HFFc6 (cell line): ENCODE results near the gene RFPL3. TPM values are rescaled to one million over a fixed set of nuclear protein-coding genes. Genes with fewer than 3 reads are reported as not detected.
A peak's percentile ranks its signal among the peaks of the same experiment; 100 is the strongest.

Experiments
- DNase-seq: peaks from one replicate; pipeline ENCODE4 v3.0.0-alpha.2; 2018
- H3K27ac Mint-ChIP-seq: 2 replicates; pipeline ENCODE4 v1.8.0; 2020; ENCODE audit warnings: mild to moderate bottlenecking, mixed read lengths
- H3K27me3 Mint-ChIP-seq: 2 replicates; pipeline ENCODE4 v1.8.0; 2021; ENCODE audit warnings: mild to moderate bottlenecking, moderate library complexity, mixed read lengths; ENCODE audit not compliant: insufficient read depth
- H3K36me3 Mint-ChIP-seq: 2 replicates; pipeline ENCODE4 v1.8.0; 2021; ENCODE audit warnings: low read depth, mixed read lengths
- H3K4me1 Mint-ChIP-seq: 2 replicates; pipeline ENCODE4 v1.8.0; 2020; ENCODE audit warnings: low read depth, mixed read lengths
- H3K4me3 Mint-ChIP-seq: 2 replicates; pipeline ENCODE4 v1.8.0; 2020; ENCODE audit warnings: mild to moderate bottlenecking, moderate library complexity, mixed read lengths
- H3K9me3 Mint-ChIP-seq: 2 replicates; pipeline ENCODE4 v1.8.0; 2020; ENCODE audit warnings: mild to moderate bottlenecking, mixed read lengths
- total RNA-seq, 6 experiments: library from RNA; stranded (reverse); fragmentation: NEBNext Ultra II Directional; extraction: Animal tissue kit (Norgen Biotek cat#: 25700); gene quantifications; 2 replicates in 1 of 6; 3 replicates in 5 of 6; pipeline ENCODE4 v1.2.3, GENCODE V29; 2021
- TF ChIP-seq, protein P1 (sequence below): fragments of 200-600 bp; sonication (generic); IDR thresholded peaks from 2 replicates; pipeline ENCODE4 v1.5.0; 2021; ENCODE audit warnings: antibody characterized with exemption, mild to moderate bottlenecking

RFPL3 gene
- total RNA-seq, 6 experiments from 2014 or later: not detected

DNA sequence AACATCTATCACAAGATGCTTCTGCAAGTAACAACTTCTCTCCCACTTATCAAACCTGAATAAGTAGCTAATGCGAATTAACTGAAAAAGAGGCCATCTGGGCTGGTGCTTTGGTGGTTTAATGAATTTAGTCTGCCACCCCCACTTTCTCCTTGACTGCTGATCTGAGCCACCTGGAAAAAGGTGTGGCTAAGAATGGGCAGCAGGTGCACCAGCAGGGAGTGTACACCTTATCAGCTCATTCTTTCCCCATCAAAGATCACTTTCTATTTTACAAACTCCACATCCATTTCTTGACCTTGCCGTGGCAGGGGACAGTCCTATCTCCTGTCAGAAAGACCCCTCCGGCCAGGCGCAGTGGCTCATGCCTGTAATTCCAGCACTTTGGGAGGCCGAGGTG lies 6.5 kb downstream of the RFPL3 start:
- peaks cover 15% of the 10 kb centered on the region for H3K27me3 Mint-ChIP-seq
- H3K4me1 Mint-ChIP-seq: no peaks in the 10 kb centered on the region
- H3K27ac Mint-ChIP-seq: no peak overlapping the region
- H3K4me3 Mint-ChIP-seq: no peak overlapping the region
- TF ChIP-seq, protein P1, sequence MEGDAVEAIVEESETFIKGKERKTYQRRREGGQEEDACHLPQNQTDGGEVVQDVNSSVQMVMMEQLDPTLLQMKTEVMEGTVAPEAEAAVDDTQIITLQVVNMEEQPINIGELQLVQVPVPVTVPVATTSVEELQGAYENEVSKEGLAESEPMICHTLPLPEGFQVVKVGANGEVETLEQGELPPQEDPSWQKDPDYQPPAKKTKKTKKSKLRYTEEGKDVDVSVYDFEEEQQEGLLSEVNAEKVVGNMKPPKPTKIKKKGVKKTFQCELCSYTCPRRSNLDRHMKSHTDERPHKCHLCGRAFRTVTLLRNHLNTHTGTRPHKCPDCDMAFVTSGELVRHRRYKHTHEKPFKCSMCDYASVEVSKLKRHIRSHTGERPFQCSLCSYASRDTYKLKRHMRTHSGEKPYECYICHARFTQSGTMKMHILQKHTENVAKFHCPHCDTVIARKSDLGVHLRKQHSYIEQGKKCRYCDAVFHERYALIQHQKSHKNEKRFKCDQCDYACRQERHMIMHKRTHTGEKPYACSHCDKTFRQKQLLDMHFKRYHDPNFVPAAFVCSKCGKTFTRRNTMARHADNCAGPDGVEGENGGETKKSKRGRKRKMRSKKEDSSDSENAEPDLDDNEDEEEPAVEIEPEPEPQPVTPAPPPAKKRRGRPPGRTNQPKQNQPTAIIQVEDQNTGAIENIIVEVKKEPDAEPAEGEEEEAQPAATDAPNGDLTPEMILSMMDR: no peak
- no peaks in the 10 kb centered on the region for H3K9me3 Mint-ChIP-seq
- H3K36me3 Mint-ChIP-seq: no peaks in the 10 kb centered on the region
- DNase-seq: no peak

DNA sequence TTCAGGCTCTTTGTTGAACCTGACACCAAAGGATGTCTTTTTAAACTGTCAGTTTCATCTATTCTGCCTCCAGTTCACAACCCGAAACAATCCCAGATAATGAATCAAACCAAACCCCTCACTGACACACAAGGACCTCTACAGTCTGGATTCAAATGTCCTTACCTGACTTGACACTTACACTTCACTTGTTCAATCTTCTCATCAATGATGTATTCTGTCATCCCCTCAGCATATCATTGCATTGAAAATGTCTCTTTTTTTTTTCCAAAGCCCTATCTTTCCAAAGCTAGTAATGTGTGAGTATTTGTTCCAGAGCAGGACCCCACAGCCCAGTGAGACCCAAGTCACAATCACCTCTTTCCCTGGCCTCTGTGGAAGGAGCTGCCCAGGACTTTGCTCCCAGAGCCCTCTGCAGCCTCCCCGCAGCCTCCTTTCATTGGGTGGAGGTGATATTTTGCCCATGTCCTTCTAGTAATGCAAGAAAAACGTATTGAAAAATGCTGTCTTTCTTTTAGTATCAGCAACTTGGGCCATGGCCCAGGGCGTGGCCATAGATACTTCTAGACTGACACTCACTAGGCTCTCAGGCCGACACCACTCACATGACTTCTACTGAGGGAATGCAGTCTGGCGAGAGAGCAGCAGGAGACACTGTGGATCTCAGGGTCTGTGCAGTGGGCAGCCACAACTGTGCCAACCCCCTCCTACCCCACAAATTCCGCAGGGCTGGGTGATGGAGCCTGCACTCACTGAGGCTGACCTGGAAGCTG lies 18.2 kb downstream of the RFPL3 start:
- TF ChIP-seq, protein P1: no peak
- Mint-ChIP-seq H3K9me3 (no peaks in the 10 kb centered on the region), H3K27me3 (peaks cover 4% of the 10 kb centered on the region), H3K4me3 (no peak overlapping the region), H3K4me1 (no peaks in the 10 kb centered on the region; the same call in 1 of the 2 replicates), H3K27ac (no peak overlapping the region), H3K36me3 (no peaks in the 10 kb centered on the region)
- no peak for DNase-seq

- TF ChIP-seq, protein P1: no peak
Observed at GRCh38 chr22:32376681-32377080, 19.0 kb downstream of the RFPL3 start.

DNA sequence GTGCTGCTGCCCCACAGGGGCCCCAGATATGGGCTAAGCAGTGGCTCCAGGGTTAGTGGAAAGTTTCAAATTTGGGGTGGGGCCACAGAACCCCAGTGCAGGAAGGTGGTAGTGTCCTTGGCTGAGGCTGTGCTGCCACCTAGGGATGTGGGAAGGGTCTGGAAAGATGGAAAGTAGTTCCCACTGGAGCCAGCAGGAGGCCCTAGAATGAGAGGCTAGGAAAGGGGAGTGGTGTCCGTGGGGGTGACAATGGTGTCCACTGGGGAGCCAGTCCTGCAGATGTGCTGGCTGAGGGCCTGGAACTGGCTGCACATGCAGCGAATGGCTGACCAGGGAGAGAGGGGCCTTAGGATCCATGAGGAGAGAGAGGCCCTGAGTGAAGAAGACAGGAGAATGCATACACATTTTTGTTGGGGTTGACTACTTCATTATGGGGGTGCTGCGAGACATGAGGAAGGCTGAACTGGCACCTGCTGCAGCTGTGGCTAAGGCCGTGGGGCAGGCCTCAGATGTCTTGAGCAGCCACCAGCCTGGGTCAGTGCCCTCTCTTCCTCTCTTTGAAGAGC lies 21.1 kb downstream of the RFPL3 start:
- Mint-ChIP-seq H3K4me1 (no peaks in the 10 kb centered on the region; the same call in 1 of the 2 replicates), H3K4me3 (no peak overlapping the region), H3K9me3 (no peaks in the 10 kb centered on the region), H3K27me3 (peaks cover 4% of the 10 kb centered on the region; the same call in 1 of the 2 replicates), H3K27ac (no peak overlapping the region), H3K36me3 (no peaks in the 10 kb centered on the region)
- peak; percentile 39 for DNase-seq
- TF ChIP-seq, protein P1: peak; percentile 77

More at GRCh38 chr22:32376681-32377080, 19.0 kb downstream of the RFPL3 start:
- H3K9me3 Mint-ChIP-seq: no peaks in the 10 kb centered on the region
- H3K27ac Mint-ChIP-seq: no peak overlapping the region
- H3K36me3 Mint-ChIP-seq: no peaks in the 10 kb centered on the region
- no peak overlapping the region for H3K4me3 Mint-ChIP-seq
- no peak for DNase-seq
- H3K27me3 Mint-ChIP-seq: peaks cover 4% of the 10 kb centered on the region
- no peaks in the 10 kb centered on the region; the same call in 1 of the 2 replicates for H3K4me1 Mint-ChIP-seq

GRCh38 chr22:32380991-32381390 lies 23.3 kb downstream of the RFPL3 start:
- Mint-ChIP-seq H3K4me1 (no peaks in the 10 kb centered on the region; the same call in 1 of the 2 replicates), H3K36me3 (no peaks in the 10 kb centered on the region), H3K27me3 (peaks cover 3% of the 10 kb centered on the region; the same call in 1 of the 2 replicates), H3K27ac (no peak overlapping the region), H3K4me3 (no peak overlapping the region), H3K9me3 (no peaks in the 10 kb centered on the region)
- no peak for DNase-seq
- TF ChIP-seq, protein P1: no peak
